HepG2 (cell line): Measurements from ENCODE around the gene KIAA1191.

Experiments
- EZH2 ChIP-seq: conservative IDR thresholded peaks from 2 replicates; pipeline ENCODE4 v1.6.1; 2012; ENCODE audit warnings: mild to moderate bottlenecking, low read depth, low read length, moderate library complexity
- POLR2A ChIP-seq, 2 experiments: IDR thresholded peaks; 2 replicates each; pipeline ENCODE4 v1.6.1; 2011; ENCODE audit warnings: low read depth in 2 of 2, low read length in 2 of 2, mild to moderate bottlenecking in 1 of 2, moderate library complexity in 1 of 2; ENCODE audit not compliant: insufficient read depth in 1 of 2
- RNF2 ChIP-seq: fragments of 450-650 bp; conservative IDR thresholded peaks from 2 replicates; pipeline ENCODE4 v1.6.1; 2016; ENCODE audit warnings: low read depth
- SKI ChIP-seq: fragments of 450-650 bp; IDR thresholded peaks from one replicate; pipeline ENCODE4 v1.6.1; 2018; ENCODE audit warnings: mild to moderate bottlenecking; ENCODE audit not compliant: partially characterized antibody
- SRF ChIP-seq: IDR thresholded peaks from 2 replicates; pipeline ENCODE4 v1.6.1; 2011; ENCODE audit warnings: mild to moderate bottlenecking, low read depth, low read length, moderate library complexity
- TAF15 ChIP-seq: fragments of 200-400 bp; formaldehyde crosslinking; IDR thresholded peaks from one replicate; pipeline ENCODE4 v1.6.1; 2018; ENCODE audit warnings: mild to moderate bottlenecking, low read depth, low read length; ENCODE audit not compliant: poor library complexity, severe bottlenecking
- TFE3 ChIP-seq: IDR thresholded peaks from 2 replicates; pipeline ENCODE4 v1.6.1; 2016
- XRCC5 ChIP-seq: fragments of 200-400 bp; formaldehyde crosslinking; optimal IDR thresholded peaks from 2 replicates; pipeline ENCODE3; 2017; ENCODE audit warnings: mild to moderate bottlenecking, low read length
- ZBTB21 ChIP-seq: sonication (generic); formaldehyde crosslinking; IDR thresholded peaks from 2 replicates; pipeline ENCODE4 v1.4.0; 2020; ENCODE audit warnings: missing genetic modification reagents
- TF ChIP-seq, protein P1 (sequence below): sonication (generic); formaldehyde crosslinking; IDR thresholded peaks from 2 replicates; pipeline ENCODE4 v1.4.0; 2020; ENCODE audit warnings: missing genetic modification reagents

- TF ChIP-seq, protein P1, sequence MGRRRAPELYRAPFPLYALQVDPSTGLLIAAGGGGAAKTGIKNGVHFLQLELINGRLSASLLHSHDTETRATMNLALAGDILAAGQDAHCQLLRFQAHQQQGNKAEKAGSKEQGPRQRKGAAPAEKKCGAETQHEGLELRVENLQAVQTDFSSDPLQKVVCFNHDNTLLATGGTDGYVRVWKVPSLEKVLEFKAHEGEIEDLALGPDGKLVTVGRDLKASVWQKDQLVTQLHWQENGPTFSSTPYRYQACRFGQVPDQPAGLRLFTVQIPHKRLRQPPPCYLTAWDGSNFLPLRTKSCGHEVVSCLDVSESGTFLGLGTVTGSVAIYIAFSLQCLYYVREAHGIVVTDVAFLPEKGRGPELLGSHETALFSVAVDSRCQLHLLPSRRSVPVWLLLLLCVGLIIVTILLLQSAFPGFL, result no peak
- TF ChIP-seq TFE3 (CRISPR knock-in tag) (no peak), TAF15 (no peak), EZH2 (no peak), POLR2A (IDR thresholded peaks at IDR 0.05; ENCODE audit: insufficient read depth in 1 of 2, low read depth in 2 of 2, low read length in 2 of 2) (no peak), SKI (no peak), RNF2 (no peak), ZBTB21 (no peak), SRF (no peak), XRCC5 (no peak)
Measured at GRCh38 chr5:176394096-176394495, 32.5 kb upstream of the KIAA1191 start.
